ENCODE data around the gene MT2A.
A peak's percentile ranks its signal among the peaks of the same experiment; 100 is the strongest.

The MT2A gene

GRCh38 chr16:56600398-56600999 is 7.9 kb upstream of the MT2A start:
- DNase-seq, result no peak

DNA sequence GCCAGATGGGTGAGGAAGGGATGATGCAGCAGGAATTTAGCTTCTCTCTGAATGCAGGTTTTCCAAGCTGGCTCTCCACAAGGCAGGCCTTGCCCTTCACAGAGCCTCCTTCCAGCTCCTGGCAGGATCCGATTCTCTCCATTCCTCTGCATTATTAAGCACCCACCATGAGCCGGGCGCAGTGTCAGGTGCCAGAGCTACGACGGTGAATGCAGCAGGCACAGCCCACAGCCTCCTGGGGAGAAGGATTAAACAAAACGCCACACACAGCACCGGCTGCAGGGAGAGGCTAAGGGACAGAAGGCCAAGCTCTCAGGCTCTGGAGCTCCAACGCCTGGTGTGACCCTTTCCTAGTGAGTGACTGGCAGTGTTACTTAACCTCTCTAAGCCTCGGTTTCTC is 7.1 kb upstream of the MT2A start:
- no peak for DNase-seq

DNA sequence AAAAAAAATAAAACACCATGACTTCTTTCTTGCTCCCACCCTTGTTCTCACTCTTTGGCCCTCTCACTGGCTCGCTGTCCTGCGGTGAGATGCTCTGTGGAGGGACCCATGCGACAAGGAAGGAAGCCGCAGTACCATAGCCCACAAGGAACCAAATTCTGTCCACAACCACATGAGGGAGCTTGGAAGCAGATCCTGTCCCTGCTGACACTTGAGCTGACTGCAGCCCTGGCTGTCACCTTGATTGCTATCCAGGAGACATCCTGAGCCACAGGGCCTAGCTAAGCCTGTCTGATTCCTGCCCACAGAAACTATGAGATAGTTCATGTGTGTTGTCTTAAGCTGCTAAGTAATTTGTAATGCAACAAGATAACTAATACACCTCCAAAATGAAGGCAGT is 4.8 kb upstream of the MT2A start:
- no peak for DNase-seq

DNA sequence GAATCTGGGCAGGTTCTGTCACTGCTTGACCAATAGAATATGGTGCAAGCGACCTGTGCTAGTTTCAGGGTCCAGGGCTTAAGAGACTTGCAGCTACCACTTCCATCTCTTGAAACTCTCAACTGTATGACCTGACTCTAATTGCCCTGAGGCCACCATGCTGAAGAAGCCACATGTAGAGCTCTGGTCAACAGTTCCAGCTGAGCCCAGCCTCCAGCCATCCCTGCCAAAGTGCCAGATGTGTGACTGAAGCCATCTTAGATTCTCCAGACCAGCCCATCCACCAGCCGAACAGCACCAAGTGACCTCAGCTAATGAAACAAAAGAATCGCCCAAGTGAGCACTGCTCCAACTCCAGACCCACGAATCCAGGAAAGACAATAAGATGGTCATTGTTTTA is 3.4 kb upstream of the MT2A start:
- DNase-seq, result no peak

GRCh38 chr16:56605475-56605874 is 2.9 kb upstream of the MT2A start:
- DNase-seq, result no peak

DNA sequence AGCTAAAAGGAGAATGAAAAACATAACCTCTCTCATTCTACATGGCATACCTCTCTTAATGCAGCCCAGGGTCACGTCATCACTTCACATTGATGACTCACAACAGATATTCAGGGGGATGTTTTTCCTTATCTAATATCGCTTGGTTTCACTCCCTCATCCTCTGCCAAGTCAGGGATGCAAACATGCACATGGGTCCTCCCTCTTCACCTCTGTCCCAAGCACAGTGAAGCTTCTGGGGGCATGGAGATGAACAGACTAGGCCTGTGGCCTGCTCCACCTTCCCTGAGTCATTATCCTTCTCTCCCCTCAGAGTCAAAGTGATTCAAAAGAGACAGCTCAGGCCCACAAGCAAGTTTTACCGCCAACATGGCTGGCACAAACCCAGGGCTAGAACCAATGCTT is 2.3 kb upstream of the MT2A start:
- no peak for DNase-seq

GRCh38 chr16:56606476-56607108 is 1.8 kb upstream of the MT2A start:
- no peak for DNase-seq

DNA sequence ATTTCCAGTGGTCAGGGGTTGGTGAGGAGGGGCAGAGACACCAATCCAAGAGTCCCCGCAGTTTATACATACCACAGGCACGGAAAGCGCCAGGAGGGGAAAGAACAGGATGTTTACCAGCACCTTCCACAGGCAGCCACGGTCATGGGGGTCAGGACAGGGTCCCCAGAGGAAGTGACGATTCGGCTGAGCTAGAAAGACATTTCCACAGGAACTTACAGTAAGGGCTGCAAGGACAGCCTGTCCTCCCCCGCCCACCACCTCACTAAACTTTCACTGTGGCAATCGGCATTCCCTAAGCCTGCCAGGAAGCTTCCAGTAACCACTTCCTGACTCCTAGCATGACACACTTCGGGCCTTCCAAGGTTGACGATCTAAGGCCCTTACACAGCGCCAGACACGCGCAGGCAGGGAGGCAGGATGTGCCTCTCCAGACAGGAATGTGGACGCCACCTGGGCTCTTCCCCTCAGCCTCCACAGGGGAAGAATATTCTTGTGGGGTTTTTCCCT is 1.2 kb upstream of the MT2A start:
- DNase-seq, result no peak

GRCh38 chr16:56607675-56608042 is 725 bp upstream of the MT2A start:
- no peak for DNase-seq

DNA sequence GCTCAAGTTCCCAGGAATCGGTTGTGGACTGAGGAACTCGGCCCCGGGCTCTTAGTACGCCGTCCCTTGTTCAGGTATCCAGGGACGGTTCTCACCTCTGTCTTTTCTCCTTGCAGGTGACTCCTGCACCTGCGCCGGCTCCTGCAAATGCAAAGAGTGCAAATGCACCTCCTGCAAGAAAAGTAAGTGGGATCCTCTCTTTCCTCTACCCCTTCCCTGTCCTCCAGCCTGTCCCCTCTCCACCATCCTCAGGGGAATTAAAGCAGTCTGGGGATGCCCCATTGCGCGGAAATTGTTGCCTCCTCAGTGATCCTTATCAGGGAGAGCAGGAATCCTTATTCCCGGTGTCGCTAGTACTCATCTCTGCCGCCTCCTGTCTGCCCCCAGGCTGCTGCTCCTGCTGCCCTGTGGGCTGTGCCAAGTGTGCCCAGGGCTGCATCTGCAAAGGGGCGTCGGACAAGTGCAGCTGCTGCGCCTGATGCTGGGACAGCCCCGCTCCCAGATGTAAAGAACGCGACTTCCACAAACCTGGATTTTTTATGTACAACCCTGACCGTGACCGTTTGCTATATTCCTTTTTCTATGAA is 585 bp downstream of the MT2A start:
- DNase-seq, result no peak

DNA sequence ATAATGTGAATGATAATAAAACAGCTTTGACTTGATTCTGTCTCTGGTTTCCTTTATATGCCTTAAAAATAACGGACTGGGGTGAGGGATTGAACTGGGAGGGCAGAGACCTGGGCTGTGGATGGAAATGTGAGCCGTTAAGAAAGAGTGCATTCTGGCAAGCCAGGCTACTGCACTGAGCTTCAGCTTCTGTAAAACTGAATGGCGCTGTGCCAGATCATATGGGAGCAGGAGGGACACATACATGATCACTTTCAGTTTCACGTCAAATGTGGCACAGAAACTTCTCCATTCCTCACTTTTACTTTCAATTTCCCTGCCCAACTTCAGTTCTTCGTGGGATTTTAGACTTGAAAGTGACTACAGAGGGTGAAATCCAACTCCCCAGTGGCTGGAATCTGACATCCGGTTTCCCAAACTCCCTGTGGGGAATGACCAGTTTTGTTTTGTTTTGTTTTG is 1.1 kb downstream of the MT2A start:
- peak; percentile 79 for DNase-seq

- no peak for DNase-seq
These were observed 1.7 kb downstream of the MT2A start for GRCh38 chr16:56610017-56610608.

GRCh38 chr16:56610609-56611111 is 2.3 kb downstream of the MT2A start:
- no peak for DNase-seq

DNA sequence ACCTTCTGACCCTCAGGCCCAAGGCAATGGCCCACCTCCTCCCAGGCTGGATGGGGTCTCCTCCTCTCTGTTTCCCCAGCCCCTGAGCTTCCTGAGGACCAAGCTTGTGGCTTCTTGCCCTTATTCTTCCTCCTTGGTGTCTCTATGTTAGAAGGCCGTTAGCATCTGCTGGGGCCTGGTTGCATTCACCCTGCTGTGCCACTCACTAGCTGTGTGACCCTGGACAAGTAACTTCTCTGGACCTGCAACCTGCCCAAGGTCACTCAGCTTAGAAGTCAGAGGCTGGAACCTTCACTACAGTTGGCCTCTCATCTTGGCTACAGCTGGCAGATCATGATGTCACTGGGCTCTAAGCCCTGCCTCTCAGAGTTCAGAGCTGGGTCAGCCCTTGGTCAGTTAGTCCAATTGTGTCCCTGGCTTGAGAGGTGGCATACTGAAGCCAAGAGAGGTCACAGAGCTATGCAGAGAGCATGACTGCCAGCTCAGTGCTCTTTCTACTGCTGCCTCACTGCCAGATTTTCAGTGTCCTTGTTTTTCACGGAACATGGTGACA is 3.0 kb downstream of the MT2A start:
- DNase-seq, result no peak

DNA sequence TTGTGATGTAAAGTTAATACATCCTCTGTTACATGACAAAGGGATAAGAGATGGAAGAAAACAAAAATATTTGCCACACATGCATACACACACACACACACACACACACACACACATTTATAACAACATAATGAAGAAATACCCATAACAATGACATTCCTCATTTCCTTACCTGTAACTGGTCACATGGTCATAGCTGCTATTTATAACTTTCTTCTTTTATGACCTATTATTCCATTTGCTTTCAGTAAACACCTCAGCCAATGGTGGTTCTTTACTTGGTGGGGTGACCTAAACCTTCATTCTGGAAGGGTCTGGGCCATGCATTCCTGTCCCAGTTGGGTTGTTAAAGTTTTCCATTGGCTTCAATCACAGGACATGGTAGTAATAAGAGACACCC is 5.3 kb downstream of the MT2A start:
- DNase-seq, result no peak

- DNase-seq, result no peak
These were observed 6.2 kb downstream of the MT2A start for GRCh38 chr16:56614549-56614991.

GRCh38 chr16:56615353-56615752 is 7.0 kb downstream of the MT2A start:
- no peak for DNase-seq

- no peak for DNase-seq
These were observed 8.3 kb downstream of the MT2A start for GRCh38 chr16:56616608-56617211.

DNA sequence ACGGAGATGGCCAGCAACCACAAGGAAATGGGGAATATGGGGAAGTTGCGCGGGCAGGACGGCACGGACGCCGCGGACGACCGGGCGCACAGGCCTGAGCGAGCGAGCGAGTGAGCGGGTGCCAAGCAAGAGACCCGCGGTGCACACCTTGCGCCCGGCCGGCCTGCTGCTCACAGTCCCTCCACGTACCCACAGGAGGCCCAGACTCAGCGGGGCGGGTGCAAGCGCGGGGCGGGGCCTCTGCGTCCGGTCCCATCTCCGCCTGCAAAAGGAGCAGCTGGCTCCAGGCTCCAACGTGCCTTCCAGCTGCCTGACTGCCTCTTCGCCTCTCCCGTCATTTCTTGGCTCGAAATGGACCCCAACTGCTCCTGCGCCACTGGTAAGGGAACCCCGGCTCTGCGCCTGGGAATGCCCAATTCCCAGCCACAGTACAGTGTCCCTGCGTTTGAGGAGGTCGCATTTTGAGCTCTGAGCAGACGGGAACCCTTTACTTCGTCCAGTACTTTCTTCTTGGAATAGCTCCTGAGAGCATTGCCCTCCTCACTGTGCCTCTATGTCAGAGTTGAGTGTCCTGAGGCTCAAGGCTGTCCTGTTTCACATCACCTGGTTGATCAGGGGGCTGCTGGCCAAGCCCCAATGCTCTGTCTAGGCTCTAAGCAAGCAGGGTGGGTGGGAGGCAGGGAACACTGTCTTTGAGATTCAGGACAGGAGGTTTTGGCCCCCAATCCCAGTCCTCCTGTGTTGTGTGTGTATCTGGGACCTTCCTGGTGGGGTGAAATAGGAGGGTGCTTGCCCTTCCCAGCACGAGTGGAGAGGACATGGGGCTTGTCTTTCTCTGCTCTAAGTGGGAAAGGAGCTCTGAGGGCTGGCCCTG is 9.1 kb downstream of the MT2A start:
- DNase-seq, result no peak

DNA sequence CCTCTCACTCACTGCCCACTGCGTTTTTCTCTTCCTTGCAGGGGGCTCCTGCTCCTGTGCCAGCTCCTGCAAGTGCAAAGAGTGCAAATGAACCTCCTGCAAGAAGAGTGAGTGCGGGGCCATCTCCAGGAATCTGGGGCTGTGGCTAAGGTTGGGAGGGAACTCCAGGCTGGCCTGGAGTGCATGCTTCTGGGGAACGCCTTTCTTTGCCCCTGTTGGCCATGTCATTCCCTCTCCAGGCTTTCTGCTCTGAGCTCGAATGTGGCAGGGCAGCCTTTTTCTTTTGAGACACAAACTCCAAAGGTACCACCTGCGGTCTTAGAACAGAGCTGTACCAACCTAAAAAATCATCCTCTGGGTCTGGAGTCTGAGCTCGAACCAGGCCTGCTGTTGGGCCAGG is 9.8 kb downstream of the MT2A start:
- DNase-seq, result no peak

GRCh38 chr16:56620339-56620897 is 12.0 kb downstream of the MT2A start:
- DNase-seq, result no peak

All from SIG-M5 (cell line).